Activated T-helper 1 cell treated with anti-CD3 and anti-CD28 coated beads, Interleukin-12 subunit alpha, Interleukin-12 subunit beta, Interleukin-2, Interleukin-4 antibody, amounts not matched to agents 30 ng/mL and 10 ng/mL and 1 ng/mL, durations not matched to agents 14 hours and 24 hours and 36 hours (primary cell): ENCODE data around the gene OR2AJ1. TPM values are rescaled to one million over a fixed set of nuclear protein-coding genes. Genes with fewer than 3 reads are reported as not detected.

Source experiments
- DNase-seq: peaks from one replicate; pipeline ENCODE4 v3.0.0; 2021; ENCODE audit warnings: low spot score
- H3K27ac Mint-ChIP-seq: one replicate; pipeline ENCODE4 v1.8.0; 2021; ENCODE audit warnings: mild to moderate bottlenecking, mixed read lengths
- H3K27me3 Mint-ChIP-seq: one replicate; pipeline ENCODE4 v1.8.0; 2022; ENCODE audit warnings: mild to moderate bottlenecking, moderate library complexity, mixed read lengths; ENCODE audit not compliant: insufficient read depth
- H3K36me3 Mint-ChIP-seq: one replicate; pipeline ENCODE4 v1.8.0; 2021; ENCODE audit warnings: low read depth, mixed read lengths
- H3K4me1 Mint-ChIP-seq: one replicate; pipeline ENCODE4 v1.8.0; 2021; ENCODE audit warnings: low read depth, mixed read lengths
- H3K4me3 Mint-ChIP-seq: one replicate; pipeline ENCODE4 v1.8.0; 2021; ENCODE audit warnings: mild to moderate bottlenecking, moderate library complexity, mixed read lengths
- H3K9me3 Mint-ChIP-seq: one replicate; pipeline ENCODE4 v1.8.0; 2021; ENCODE audit warnings: mixed read lengths
- intact Hi-C: fragments of 100-400 bp; cut with micrococcal nuclease; formaldehyde crosslinking; loops from one replicate; pipeline ENCODE4 v1.15.1; 2024
- total RNA-seq: library from RNA; stranded (reverse); gene quantifications from 2 replicates; pipeline ENCODE4 v1.2.3, GENCODE V29; 2022

OR2AJ1 gene, protein sequence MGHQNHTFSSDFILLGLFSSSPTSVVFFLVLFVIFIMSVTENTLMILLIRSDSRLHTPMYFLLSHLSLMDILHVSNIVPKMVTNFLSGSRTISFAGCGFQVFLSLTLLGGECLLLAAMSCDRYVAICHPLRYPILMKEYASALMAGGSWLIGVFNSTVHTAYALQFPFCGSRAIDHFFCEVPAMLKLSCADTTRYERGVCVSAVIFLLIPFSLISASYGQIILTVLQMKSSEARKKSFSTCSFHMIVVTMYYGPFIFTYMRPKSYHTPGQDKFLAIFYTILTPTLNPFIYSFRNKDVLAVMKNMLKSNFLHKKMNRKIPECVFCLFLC
- not detected in 2 replicates for total RNA-seq

DNA sequence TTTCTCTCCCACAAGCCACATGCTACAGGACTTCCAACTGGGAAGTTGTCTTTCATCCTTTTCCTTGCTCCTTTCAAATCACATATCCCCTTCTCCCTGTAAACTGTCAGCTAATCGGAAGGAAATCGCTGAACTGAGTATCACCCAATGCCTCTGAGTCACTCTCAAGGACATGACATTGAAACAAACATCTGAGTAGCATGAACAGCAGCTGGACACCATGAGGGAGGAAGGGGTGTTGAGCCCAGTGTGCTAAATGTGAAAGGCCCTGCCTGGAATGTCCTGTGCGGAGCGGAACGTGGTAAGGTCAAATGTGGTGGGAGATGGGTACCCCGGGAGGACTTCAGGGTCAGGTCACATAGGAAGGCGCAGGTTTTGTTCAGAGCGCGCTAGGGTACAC lies at the start of gene OR2AJ1:
Gene OR2AJ1 (plus strand): TSS at position 22 of the 400 bp plus-strand sequence. CDS start 8,880 bp downstream, outside the sequence.
- no peaks in the 10 kb centered on the region for H3K4me1 Mint-ChIP-seq
- no peaks in the 10 kb centered on the region for H3K36me3 Mint-ChIP-seq
- no peak within 1 kb of the TSS for H3K4me3 Mint-ChIP-seq
- intact Hi-C loops: no loop called here
- no peak for DNase-seq
- no peaks in the 10 kb centered on the region for H3K27me3 Mint-ChIP-seq
- H3K27ac Mint-ChIP-seq: no peak within 1 kb of the TSS
- H3K9me3 Mint-ChIP-seq: no peaks in the 10 kb centered on the region

DNA sequence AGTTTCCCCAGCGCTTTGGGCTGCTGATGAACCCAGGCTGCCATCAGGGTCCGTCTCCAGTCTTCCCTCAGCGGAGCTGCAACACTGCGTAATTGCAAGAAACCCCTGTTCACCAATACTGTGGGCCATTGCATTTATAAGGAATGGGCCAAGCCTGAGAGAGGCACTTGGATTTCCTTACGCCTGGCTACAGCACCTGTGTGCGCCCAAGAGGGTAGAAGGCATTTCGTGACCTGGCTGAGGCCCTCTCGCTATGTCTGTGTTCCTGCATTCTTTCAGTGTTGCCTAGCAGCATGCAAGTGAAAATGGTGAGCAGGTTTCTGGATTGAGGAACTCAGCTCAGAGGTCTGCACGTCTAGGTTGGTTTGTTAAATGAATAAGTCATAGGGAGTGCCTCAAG lies 41.3 kb upstream of the OR2AJ1 start:
- Mint-ChIP-seq H3K4me1 (no peaks in the 10 kb centered on the region), H3K9me3 (no peaks in the 10 kb centered on the region), H3K4me3 (no peak overlapping the region), H3K27me3 (no peaks in the 10 kb centered on the region), H3K36me3 (no peaks in the 10 kb centered on the region), H3K27ac (no peak overlapping the region)
- DNase-seq: no peak
- intact Hi-C loops: no loop called here

DNA sequence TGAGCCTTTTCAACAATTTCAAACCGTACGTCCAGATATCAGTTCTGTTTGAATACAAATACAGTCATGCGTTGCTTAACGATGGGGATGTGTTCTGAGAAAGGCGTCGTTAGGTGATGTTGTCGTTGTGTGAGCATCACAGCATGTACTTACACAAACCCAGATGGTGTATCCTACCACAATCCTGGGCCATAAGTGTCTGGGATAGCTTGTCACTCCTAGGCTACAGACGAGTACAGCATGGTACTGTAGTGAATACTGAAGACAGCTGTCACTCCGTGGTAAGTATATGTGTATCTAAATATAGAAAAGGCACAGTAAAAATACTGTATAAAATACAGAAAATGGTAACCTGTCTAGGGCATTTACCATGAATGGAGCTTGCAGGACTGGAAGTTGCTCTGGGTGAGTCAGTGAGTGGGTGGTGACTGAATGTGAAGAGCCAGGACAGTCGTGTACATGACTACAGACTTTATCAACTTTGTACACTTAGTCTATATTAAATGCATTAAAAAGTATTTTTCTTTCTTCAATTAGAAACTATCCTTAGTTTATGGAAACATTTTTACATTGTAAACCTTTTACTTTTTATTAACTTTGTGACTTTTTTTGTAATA lies 39.8 kb upstream of the OR2AJ1 start:
- Mint-ChIP-seq H3K4me1 (no peaks in the 10 kb centered on the region), H3K9me3 (no peaks in the 10 kb centered on the region), H3K27me3 (no peaks in the 10 kb centered on the region), H3K36me3 (no peaks in the 10 kb centered on the region), H3K27ac (no peak overlapping the region), H3K4me3 (no peak overlapping the region)
- intact Hi-C loops: no loop called here
- DNase-seq: no peak

DNA sequence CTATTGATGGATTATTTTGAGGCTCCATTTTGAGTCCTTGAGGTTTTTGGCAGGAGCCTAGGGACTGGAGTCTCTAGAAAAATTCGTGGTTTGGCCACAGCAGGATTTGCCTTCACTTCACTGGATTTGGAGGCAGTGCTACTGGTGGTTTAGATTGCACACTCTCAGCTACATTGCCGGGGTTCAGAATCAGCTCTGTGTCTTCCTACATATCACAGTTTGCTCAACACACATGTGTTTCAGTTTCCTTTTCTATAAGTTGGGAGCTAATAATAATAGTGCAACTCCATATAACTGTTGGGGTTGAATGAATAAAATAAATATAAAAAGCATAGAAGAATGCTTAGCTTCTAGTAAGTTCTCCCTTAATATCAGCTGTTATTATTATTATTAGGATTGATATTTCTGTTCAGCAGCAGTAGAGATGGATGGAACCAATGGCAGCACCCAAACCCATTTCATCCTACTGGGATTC lies 29.5 kb upstream of the OR2AJ1 start, which contains the start of gene OR2W3:
Gene OR2W3 (plus strand): TSS at position 425 of the 475 bp plus-strand sequence. CDS start 0 bp downstream, at position 425.
- intact Hi-C loops: no loop called here

DNA sequence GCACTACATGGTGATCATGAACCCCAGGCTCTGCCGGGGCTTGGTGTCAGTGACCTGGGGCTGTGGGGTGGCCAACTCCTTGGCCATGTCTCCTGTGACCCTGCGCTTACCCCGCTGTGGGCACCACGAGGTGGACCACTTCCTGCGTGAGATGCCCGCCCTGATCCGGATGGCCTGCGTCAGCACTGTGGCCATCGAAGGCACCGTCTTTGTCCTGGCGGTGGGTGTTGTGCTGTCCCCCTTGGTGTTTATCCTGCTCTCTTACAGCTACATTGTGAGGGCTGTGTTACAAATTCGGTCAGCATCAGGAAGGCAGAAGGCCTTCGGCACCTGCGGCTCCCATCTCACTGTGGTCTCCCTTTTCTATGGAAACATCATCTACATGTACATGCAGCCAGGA lies 28.7 kb upstream of the OR2AJ1 start:
- no peak overlapping the region for H3K27ac Mint-ChIP-seq
- intact Hi-C loops: no loop called here
- no peaks in the 10 kb centered on the region for H3K4me1 Mint-ChIP-seq
- no peak for DNase-seq
- no peak overlapping the region for H3K4me3 Mint-ChIP-seq
- no peaks in the 10 kb centered on the region for H3K9me3 Mint-ChIP-seq
- H3K27me3 Mint-ChIP-seq: no peaks in the 10 kb centered on the region
- no peaks in the 10 kb centered on the region for H3K36me3 Mint-ChIP-seq

More for the DNA sequence above, 29.5 kb upstream of the OR2AJ1 start, which contains the start of gene OR2W3:
- Mint-ChIP-seq H3K4me1 (no peaks in the 10 kb centered on the region), H3K4me3 (no peak within 1 kb of the TSS), H3K36me3 (no peaks in the 10 kb centered on the region), H3K9me3 (no peaks in the 10 kb centered on the region), H3K27ac (no peak within 1 kb of the TSS), H3K27me3 (no peaks in the 10 kb centered on the region)
- DNase-seq: no peak

DNA sequence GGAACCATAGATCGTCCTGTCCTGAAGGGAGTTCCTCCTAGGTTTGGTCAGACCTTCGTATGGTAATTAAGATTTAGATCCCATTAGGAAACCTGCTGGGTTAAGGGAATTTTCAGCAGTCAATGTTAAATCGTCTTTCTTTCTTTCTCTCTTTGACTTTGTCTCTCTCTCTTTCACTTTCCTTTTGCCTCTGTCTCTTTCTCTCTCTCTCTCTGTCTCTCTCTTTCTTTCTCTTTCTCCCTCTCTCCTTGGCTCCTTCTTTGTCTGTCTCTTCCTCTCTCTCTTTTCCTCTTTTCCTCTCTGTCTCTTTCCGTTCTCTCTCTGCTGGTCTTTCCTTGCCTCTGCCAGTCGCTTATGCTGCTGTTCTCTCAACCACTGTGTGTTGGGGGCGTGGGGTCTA lies 20.6 kb upstream of the OR2AJ1 start:
- peaks cover 2% of the 10 kb centered on the region for H3K27me3 Mint-ChIP-seq
- no peaks in the 10 kb centered on the region for H3K36me3 Mint-ChIP-seq
- H3K9me3 Mint-ChIP-seq: peaks cover 3% of the 10 kb centered on the region
- DNase-seq: no peak
- peak overlapping the region; percentile 3 for H3K27ac Mint-ChIP-seq
- no peak overlapping the region for H3K4me3 Mint-ChIP-seq
- intact Hi-C loops: no loop called here
- peaks cover 33% of the 10 kb centered on the region for H3K4me1 Mint-ChIP-seq

DNA sequence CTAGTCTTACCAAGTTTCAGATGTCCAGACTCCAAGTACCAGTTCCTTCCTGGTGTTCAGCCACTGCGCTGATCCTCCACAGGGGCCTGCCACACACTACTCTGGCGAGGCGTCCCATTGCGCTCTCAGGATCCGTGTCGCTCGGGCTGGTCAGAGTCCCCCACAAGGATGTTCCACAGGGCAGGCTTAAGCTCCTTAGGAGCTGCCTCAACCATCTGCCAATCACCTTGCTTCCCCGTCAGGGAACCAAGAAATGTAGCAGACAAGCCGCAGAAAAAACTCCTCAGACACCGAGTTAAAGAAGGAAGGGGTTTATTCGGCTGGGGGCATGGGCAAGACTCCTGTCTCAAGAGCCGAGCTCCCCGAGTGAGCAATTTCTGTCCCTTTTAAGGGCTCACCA lies 19.5 kb upstream of the OR2AJ1 start:
- intact Hi-C loops: no loop called here
- DNase-seq: no peak
- Mint-ChIP-seq H3K27me3 (peaks cover 2% of the 10 kb centered on the region), H3K36me3 (no peaks in the 10 kb centered on the region), H3K4me1 (peaks cover 33% of the 10 kb centered on the region), H3K9me3 (peaks cover 3% of the 10 kb centered on the region), H3K4me3 (no peak overlapping the region), H3K27ac (no peak overlapping the region)

DNA sequence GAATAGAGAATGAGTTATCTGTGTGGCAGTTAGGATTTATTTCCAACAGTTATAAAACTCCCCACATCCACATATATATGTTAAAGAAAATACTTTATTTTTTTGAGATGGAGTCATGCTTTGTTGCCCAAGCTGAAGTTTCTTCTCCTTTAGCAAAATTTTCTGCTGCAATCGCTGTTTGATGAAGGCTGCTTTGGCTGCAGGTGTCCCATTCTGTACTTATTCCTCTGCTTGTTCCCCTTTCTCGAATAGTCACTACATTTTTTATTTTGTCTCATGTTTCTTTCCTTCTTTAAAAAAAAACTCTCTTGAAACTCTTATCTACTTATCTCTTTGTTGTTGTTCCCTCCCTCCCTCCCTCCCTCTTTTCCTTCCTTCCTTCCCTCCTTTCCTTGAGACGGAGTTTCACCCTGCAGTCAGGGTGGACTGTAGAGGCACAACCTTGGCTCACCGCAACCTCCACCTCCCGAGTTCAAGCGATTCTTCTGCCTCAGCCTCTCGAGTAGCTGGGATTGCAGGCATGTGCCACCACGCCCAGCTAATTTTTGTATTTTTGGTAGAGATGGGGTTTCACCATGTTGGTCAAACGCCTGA lies 18.7 kb upstream of the OR2AJ1 start:
- H3K27ac Mint-ChIP-seq: peak overlapping the region; percentile 71
- peaks cover 33% of the 10 kb centered on the region for H3K4me1 Mint-ChIP-seq
- no peaks in the 10 kb centered on the region for H3K36me3 Mint-ChIP-seq
- peaks cover 2% of the 10 kb centered on the region for H3K27me3 Mint-ChIP-seq
- peaks cover 3% of the 10 kb centered on the region for H3K9me3 Mint-ChIP-seq
- intact Hi-C loops: loop anchor here (1.0 kb wide), 1 partner anchor 31 kb away; no protein-coding TSS in a partner anchor
- peak overlapping the region; percentile 81 for H3K4me3 Mint-ChIP-seq
- no peak for DNase-seq

DNA sequence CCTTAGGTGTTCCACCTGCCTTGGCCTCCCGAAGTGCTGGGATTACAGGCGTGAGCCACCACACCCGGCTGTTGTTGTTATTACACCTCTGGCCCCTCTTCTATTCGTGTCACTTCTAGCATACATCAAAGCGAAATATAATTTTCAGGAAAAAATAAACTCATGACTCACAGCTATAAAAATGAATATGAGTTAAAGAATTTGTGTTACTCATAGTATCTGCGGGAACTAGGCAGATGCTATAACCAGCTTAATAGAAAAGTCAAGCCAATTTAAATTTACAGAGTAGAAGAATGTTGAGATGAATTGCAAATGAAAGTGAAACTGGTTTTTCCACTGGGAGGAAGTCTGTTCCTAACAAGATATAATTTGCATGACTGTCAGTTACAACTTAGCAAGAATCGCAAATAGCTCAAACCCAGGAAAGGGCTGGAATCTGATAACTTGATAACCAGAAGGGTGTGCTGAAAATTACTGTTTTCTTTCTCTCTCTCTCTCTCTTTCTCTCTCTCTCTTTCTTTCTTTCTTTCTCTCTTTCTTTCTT lies 18.1 kb upstream of the OR2AJ1 start:
- Mint-ChIP-seq H3K27ac (peak overlapping the region; percentile 71), H3K4me1 (peaks cover 33% of the 10 kb centered on the region), H3K9me3 (peaks cover 3% of the 10 kb centered on the region), H3K4me3 (peak overlapping the region; percentile 81), H3K36me3 (no peaks in the 10 kb centered on the region), H3K27me3 (peaks cover 2% of the 10 kb centered on the region)
- intact Hi-C loops: loop anchor here (1.0 kb wide), 1 partner anchor 31 kb away; no protein-coding TSS in a partner anchor
- no peak for DNase-seq

DNA sequence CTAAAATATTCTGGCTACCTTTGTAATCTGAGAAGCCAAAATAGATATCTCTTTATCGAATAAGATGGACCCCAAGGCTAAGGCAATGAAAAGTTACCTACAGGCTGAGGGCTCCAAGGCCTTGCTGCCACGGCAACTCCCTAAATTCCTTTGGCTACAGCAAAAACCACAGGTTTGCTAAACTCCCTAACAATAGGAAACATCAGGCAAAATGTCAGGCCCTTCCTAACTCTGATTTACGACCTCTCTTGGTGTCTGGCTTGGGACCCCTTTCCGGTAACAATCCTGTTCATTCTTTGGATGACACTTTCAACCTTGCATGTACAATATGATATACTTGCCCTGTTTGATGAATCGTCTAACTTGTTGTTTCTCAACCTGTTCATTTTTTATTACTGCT lies 15.9 kb upstream of the OR2AJ1 start:
- Mint-ChIP-seq H3K36me3 (no peaks in the 10 kb centered on the region), H3K4me3 (no peak overlapping the region), H3K9me3 (peaks cover 3% of the 10 kb centered on the region), H3K27me3 (peaks cover 2% of the 10 kb centered on the region), H3K27ac (no peak overlapping the region), H3K4me1 (peaks cover 33% of the 10 kb centered on the region)
- DNase-seq: no peak
- intact Hi-C loops: no loop called here

DNA sequence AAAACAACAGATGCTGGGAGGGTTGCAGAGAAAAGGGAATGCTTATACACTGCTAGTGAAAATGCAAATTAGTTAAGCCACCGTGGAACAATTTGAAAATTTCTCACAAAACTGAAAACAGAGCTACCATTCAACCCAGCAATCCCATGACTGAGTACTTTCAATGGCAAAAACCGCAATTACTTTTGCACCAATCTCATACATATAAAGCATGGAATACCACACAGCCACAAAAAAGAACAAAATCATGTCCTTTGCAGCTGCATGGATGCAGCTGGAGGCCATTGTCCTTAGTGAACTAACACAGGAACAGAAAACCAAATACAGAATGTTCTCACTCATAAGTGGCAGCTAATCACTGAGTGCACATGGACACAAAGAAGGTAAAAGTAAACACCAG lies 10.9 kb upstream of the OR2AJ1 start:
- no peak overlapping the region for H3K27ac Mint-ChIP-seq
- no peaks in the 10 kb centered on the region for H3K36me3 Mint-ChIP-seq
- intact Hi-C loops: no loop called here
- H3K9me3 Mint-ChIP-seq: no peaks in the 10 kb centered on the region
- H3K4me3 Mint-ChIP-seq: no peak overlapping the region
- H3K4me1 Mint-ChIP-seq: no peaks in the 10 kb centered on the region
- no peaks in the 10 kb centered on the region for H3K27me3 Mint-ChIP-seq
- no peak for DNase-seq

DNA sequence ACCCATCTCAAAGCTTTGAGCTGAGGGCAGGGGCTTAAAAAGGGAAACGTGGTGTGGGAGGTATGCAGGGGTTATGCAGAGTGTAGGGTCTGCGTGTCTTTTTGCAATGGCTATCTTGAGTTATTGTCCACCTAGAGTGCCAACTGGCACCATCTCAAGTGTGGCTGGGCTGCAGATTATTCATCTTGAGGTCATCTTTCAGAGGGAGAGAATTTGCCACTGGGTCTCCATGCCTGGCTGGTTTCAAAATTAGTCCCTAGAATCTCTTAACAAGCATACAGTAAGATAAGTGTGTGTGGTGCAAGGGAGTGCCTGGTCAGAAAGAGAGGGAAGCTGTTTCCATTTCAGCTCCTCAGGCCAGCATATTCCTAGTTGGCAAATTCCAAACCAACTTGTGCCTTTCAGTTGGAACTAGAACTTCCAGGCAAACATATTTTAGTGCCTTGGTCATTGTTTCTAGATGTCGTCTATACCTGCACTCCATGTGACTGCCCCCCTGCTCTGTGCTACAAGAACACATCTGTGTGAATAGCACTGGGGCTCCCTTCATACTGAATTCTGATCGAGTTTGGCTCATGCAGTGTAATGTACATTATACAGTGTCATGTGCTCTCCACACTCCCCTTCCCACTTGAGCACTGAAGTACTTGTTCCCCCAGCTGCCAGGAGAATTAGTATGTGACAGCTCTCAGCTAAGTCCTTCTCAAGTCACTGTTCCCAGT lies 9.6 kb upstream of the OR2AJ1 start:
- Mint-ChIP-seq H3K4me3 (no peak overlapping the region), H3K4me1 (no peaks in the 10 kb centered on the region)

More for the DNA sequence above, 9.6 kb upstream of the OR2AJ1 start:
- DNase-seq: no peak
- no peak overlapping the region for H3K27ac Mint-ChIP-seq
- no peaks in the 10 kb centered on the region for H3K27me3 Mint-ChIP-seq
- H3K9me3 Mint-ChIP-seq: no peaks in the 10 kb centered on the region
- intact Hi-C loops: no loop called here
- no peaks in the 10 kb centered on the region for H3K36me3 Mint-ChIP-seq
